Coronary artery (tissue), 2 donors: ENCODE measurements around the gene LILRB5.
"Not testable (repeated sequence)": the region's sequence is repeated elsewhere in the genome, so short reads cannot be mapped to it uniquely, and the experiment has no call there.

Experiments used
- DNase-seq: peaks from one replicate; pipeline ENCODE4 v3.0.0-alpha.2; 2017; ENCODE audit warnings: low spot score
- H3K27ac ChIP-seq, 2 donors: fragments of 200-600 bp; sonication (generic); one replicate each; pipeline ENCODE4 v1.5.1; 2016 to 2019
- H3K4me3 ChIP-seq: fragments of 200-600 bp; sonication (generic); 2 replicates; pipeline ENCODE4 v1.5.1; 2016; ENCODE audit warnings: mild to moderate bottlenecking, moderate library complexity
- CTCF ChIP-seq: fragments of 200-600 bp; sonication (generic); IDR thresholded peaks from one replicate; pipeline ENCODE4 v1.5.1; 2019; ENCODE audit warnings: antibody characterized with exemption

The LILRB5 gene

GRCh38 chr19:54207676-54207982 lies 49.4 kb downstream of the LILRB5 start:
- DNase-seq = no peak
- H3K27ac ChIP-seq = peak overlapping the region; percentile 34 to 78
- no peak for TF ChIP-seq CTCF
- H3K4me3 ChIP-seq = no peak overlapping the region

DNA sequence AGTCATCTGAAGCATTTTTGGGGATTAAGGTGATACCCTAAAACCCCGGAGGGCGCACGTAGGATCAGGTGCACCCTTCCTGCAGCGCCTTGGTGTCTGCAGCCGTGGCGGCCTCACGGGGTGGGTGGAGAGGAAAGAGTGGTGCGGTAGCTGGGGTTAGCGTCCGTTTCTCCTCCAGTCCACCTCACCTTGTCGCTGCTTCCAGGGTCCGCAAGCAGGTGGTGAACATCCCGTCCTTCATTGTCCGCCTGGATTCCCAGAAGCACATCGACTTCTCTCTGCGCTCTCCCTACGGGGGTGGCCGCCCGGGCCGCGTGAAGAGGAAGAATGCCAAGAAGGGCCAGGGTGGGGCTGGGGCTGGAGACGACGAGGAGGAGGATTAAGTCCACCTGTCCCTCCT lies 49.9 kb downstream of the LILRB5 start:
- not testable (repeated sequence) for H3K4me3 ChIP-seq, DNase-seq
- H3K27ac ChIP-seq = peak overlapping the region; percentile 34 to 78

- Histone ChIP-seq H3K27ac (peak overlapping the region in 1 of 2 donors; percentile 78), H3K4me3 (no peak overlapping the region)
- DNase-seq = no peak
- no peak for TF ChIP-seq CTCF
Measured at GRCh38 chr19:54206831-54207177, 50.3 kb downstream of the LILRB5 start.

DNA sequence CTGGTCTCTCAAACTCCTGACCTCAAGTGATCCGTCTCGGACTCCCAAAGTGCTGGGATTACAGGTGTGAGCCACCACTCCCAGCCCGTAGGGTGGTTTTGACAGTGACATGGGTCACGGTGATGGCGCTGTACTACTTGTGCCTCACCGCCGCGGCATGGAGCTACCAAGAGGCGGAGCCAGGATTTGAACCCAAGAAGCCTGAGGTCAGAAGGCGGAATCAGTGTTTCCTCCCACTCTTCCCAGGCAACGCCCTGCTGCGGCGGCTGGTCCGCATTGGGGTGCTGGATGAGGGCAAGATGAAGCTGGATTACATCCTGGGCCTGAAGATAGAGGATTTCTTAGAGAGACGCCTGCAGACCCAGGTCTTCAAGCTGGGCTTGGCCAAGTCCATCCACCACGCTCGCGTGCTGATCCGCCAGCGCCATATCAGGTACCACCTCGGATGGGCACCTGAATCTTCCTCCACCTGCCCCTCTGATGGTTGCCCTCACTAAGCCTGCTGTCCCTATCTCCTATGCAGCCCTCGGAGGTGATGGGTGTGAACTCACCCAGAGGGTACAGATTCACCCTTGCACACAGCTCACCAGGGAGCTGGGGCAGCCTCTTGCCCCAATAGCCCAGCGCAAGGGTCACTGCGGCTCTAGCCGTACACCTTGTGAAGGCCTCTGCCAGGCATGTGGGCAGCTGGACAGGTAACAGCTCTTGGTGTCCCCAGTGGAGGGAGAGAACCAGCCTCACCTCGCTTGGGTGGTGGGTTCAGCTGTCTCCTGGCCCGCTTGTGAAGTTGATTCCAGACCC lies 50.8 kb downstream of the LILRB5 start:
- no peak for DNase-seq
- H3K4me3 ChIP-seq = no peak overlapping the region
- TF ChIP-seq CTCF = no peak
- peak overlapping the region in 1 of 2 donors; percentile 78 for H3K27ac ChIP-seq

- Histone ChIP-seq H3K4me3 (peak overlapping the region; percentile 2), H3K27ac (no peak overlapping the region)
- DNase-seq = no peak
- TF ChIP-seq CTCF = no peak
Measured at GRCh38 chr19:54204767-54205468, 52.2 kb downstream of the LILRB5 start.

GRCh38 chr19:54203151-54203611 lies 53.9 kb downstream of the LILRB5 start:
- TF ChIP-seq CTCF = no peak
- no peak for DNase-seq
- Histone ChIP-seq H3K27ac (no peak overlapping the region), H3K4me3 (peak overlapping the region; percentile 80)

- Histone ChIP-seq H3K27ac (no peak overlapping the region), H3K4me3 (peak overlapping the region; percentile 80)
- TF ChIP-seq CTCF = no peak
- no peak for DNase-seq
Measured at GRCh38 chr19:54201980-54202379, 55.1 kb downstream of the LILRB5 start.
